T-helper 22 cell (primary cell): ENCODE results near the gene GRK4.
"Not testable (repeated sequence)": the region's sequence is repeated elsewhere in the genome, so short reads cannot be mapped to it uniquely, and the experiment has no call there.

Experiments used
- DNase-seq: peaks from one replicate; pipeline ENCODE4 v3.0.0-alpha.2; 2020; ENCODE audit warnings: low read depth

Gene GRK4

GRCh38 chr4:2960450-2960849, 2.9 kb upstream of the GRK4 start:
- DNase-seq, result not testable (repeated sequence)

DNA sequence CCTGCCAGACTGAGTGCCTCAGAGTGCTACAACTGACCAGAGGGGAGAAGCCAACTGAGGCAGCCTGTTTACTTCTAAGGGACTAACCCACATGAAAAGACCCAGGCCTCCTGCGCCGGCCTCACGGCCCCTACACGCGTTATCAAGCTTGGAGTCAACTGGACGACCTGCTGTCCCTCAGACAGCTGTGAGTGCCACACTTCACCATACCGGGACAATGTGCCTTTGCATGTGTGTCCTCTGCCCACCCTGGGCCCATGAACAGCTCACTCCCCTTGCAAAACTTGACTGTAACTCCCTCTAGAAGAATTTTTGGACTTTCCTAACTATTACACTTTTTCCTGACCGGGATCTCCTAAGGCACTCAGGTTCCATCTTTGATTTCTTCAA, 2.0 kb upstream of the GRK4 start:
- DNase-seq, result no peak

- no peak for DNase-seq
Measured at GRCh38 chr4:2961811-2962441, 1.4 kb upstream of the GRK4 start.

DNA sequence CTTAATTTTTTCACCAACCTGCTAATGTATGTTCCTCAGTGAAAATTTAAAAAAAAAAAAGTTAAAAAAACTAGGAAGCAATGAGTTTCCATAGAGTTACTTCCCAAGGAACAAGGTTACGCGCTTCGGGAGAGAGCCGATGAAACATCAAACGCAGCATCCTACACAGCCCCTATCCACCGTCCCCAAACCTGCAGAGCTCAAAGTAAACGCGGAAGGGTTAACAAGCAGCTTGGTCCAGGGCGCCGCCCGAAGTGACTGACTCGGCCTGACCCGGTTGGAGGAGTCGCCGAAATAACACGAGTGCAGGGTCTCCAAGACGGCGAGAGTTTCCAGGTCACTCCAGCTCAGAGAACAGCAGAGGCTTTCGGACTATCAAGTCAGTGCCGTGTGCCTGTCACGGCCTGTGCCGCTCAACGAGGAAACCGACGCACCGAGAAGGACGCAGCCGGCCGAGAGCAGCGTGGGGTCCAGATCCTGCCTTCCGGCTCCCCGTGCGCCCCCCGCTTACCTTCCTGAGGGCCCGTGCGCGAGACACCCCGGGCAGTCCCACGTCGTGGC, 677 bp upstream of the GRK4 start:
- no peak for DNase-seq

GRCh38 chr4:2963966-2964471, 648 bp downstream of the GRK4 start:
- no peak for DNase-seq

GRCh38 chr4:2964706-2965258, 1.4 kb downstream of the GRK4 start:
- no peak for DNase-seq

DNA sequence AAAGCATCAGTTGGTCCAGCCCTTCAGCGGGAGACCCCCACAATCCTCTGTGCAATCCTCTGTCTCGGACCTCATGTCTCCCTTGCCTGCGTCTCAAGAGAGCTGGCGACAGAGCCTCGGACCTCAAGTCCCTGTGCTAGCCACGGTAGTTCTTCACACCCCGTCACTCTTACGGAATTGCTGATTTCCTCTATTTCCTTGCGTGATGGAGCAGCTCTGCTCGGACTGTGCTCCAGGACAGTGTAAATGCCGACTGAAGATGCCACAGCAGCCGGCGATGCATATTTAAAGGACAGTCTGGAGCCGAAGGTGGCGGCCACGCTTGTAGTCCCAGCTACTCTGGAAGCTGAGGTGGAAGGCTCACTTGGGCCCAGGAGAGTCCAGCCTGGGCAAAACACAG, 1.9 kb downstream of the GRK4 start:
- no peak for DNase-seq

DNA sequence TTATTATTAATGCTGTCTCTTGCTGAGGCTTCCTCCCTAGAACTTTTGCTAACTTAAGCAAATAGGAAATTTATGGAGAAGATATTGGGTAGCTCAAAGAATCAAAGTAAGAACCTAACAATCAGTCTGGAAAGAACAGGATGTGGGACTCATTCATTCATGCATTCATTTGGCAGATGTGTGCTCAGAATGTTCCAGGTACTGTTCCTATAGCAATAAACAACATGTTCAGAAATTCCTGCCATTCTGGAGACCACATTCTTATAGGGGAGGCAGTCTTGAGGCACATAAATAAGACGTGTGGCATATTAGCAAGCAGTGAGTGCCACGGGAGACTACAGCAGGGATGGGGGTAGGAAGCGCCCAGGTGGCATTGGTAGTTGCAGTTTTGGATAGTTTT, 5.0 kb downstream of the GRK4 start:
- DNase-seq, result no peak

GRCh38 chr4:2971275-2971674, 7.9 kb downstream of the GRK4 start:
- no peak for DNase-seq

DNA sequence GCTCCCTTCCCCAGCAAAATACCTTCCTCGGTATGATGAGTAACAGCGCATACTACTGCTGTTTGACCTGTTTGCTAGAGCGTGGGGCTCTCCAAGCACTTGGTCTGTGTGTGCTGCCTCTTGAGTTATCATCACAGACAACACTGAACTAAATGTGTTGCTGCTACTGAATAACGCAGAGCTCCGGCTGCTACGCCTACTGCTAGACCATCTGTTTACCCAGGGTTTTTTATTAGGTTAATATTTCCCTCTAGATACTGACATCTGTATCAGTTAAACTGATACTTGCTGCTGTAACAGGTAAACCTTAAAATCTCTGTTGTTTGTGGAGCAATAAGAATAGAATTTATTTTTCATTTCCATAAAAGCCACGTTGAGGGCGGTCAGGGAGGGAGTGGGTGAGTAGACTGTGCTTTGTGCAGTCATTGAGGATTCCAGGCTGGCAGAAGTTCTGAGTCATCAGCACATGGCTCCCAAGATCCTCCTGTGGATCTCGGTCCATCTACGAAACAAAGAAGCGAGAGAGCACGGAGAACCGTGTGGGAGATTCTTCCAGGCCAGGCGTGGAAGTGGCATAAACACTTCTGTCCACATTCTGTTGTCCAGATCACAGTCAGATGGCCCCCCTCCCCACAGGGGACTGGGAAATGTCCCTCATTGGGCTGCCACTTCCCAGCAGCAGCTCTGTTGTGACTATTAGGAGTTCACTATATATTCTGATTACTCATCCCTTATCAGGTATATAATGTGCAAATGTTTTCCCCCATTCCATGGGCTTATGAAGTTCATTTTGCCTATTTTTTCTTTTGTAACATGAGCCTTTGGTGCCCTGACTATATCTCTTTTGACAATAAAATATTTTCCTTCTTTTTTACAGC, 14.1 kb downstream of the GRK4 start:
- no peak for DNase-seq

DNA sequence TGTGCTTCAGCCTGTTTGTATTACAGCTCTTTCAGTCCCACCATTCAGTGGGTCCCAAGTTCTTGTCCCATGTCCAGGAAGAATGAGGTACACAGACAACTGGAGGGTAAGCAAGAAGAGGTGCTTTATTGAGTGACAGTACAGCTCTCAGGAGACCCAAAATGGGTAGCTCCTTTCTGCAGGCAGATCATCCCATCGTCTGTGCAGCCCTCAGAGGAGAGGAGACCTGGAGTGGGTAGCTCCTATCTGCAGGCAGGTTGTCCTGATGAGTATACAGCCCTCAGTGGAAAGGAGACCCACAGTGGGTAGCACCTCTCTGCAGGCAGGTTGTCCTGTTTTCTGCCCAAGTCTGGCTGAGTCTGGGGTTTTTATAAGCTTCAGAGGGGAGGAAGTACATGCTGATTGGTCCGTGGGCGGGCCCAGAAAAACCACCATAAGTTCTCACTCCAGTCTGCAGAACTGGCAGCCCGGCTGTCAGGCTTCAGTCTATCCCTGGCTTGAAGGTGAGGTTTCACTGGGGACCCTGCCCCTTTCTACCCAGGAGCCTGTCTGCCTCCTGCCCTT, 18.0 kb downstream of the GRK4 start:
- DNase-seq, result no peak

DNA sequence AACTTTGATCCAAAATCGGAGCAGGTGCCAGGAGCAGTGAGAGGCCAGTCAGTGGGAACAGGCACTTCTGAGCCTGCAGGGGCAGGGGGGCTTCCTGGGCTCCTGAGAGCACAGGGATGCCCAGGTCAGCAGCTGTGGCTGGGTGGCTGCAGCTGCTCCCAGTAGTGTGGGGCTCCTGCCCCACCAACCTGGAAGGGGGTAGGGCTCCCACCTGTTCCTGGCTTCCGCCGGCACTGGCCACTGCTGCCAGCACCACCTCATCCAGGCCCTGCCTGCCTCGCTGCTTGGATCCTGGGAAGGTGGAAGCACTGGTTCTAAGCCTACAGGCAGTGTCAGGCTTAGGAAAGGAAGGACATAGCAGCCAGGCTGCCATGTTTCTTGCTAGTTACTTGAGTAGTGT, 18.6 kb downstream of the GRK4 start:
- DNase-seq, result no peak

- DNase-seq, result not testable (repeated sequence)
Measured at GRCh38 chr4:2983715-2984114, 20.3 kb downstream of the GRK4 start.

- DNase-seq, result no peak
Measured at GRCh38 chr4:2991243-2991642, 27.9 kb downstream of the GRK4 start.

DNA sequence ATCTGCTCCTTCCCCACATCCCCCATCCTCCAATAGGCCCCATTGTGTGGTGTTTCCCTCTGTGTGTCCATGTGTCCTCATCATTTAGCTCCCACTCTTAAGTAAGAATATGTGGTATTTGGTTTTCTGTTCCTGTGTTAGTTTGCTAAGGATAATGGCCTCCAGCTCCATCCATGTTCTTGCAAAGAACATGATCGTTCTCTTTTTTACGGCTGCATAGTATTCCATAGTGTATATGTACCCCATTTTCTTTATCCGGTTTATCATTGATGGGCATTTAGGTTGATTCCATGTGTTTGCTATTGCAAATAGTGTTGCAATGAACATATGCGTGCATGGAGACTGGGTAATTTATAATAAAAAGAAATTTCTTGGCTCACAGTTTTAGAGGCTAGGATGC, 31.5 kb downstream of the GRK4 start:
- DNase-seq, result no peak

- DNase-seq, result no peak
Measured at GRCh38 chr4:2995546-2996265, 32.3 kb downstream of the GRK4 start.

DNA sequence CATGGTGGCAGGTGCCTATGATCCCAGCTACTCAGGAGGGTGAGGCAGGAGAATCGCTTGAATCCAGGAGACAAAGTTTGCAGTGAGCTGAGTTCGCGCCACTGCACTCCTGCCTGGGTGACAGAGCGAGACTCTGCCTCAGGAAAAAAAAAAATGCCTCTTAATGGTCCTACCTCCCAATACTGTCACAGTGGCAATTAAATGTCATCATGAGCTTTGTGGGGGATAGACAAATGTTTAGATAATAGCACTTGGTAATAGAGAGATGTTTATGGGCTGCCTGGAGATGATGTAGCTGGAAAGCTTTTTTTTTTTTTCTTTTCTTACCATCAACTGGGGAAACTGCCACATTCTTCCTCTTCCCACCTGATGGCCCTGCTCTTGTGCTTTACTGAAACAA, 33.0 kb downstream of the GRK4 start:
- DNase-seq, result no peak

DNA sequence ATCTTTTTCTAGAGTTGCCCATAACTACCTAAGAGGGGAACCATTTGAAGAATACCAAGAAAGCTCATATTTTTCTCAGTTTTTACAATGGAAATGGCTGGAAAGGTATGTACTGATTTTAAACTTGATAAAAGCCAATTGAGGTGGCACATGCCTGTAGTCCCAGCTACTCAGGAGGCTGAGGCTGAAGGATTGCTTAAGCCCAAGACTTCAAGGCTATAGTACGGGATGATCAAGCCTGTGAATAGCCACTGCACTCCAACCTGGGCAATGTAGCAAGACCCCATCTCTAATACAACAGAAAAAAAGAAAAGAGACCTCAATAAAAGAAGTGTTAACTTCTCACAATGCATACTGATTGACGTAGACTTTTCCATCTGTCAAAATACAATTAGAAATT, 44.4 kb downstream of the GRK4 start:
- DNase-seq, result no peak

GRCh38 chr4:3009422-3009821, 46.1 kb downstream of the GRK4 start:
- DNase-seq, result no peak

DNA sequence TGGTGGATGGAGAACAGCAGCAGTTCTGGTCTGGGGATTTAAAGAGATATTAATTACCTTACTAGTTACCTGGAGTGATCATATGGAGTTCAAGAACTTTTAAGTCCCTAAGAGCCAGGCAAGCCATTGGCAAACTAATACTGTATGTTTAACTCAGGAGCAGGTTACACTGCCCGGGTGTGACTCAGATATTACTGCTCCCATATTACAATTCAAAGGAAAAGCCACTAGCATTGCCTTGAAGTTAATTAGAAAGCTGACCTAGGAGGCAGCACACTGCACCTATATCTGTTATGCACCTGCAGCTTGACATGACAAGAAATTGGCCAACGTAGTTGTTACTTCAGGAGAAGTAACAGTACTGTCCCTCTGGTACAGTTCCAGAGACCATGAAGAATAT, 47.2 kb downstream of the GRK4 start:
- DNase-seq, result no peak

- DNase-seq, result no peak
Measured at GRCh38 chr4:3010998-3011397, 47.6 kb downstream of the GRK4 start.
